Activated T-cell treated with anti-CD3 and anti-CD28 coated beads, Interleukin-2, amount 50 U/mL, for 72 hours (primary cell): Measurements from ENCODE around the gene CENPX. TPM values are rescaled to one million over a fixed set of nuclear protein-coding genes. Genes with fewer than 3 reads are reported as not detected.

ENCODE experiments used
- ATAC-seq, 2 donors: fragments of 150-1000 bp; cut with Tn5 transposase; replicated peaks in 1 of 2; 2 replicates each; pipeline ENCODE4 v1.10.0; 2021; ENCODE audit warnings: moderate library complexity in 2 of 2, mild to moderate bottlenecking in 1 of 2
- DNase-seq, 2 donors: peaks; one replicate each; pipeline ENCODE4 v3.0.0; 2021 to 2022; ENCODE audit warnings: mixed read lengths in 1 of 2
- H3K27ac Mint-ChIP-seq: one replicate; pipeline ENCODE4 v1.8.0; 2022; ENCODE audit warnings: mild to moderate bottlenecking, moderate library complexity, mixed read lengths
- H3K27me3 Mint-ChIP-seq: one replicate; pipeline ENCODE4 v1.8.0; 2022; ENCODE audit warnings: low read depth, mixed read lengths
- H3K36me3 Mint-ChIP-seq, 2 donors: one replicate each; pipeline ENCODE4 v1.8.0; 2022; ENCODE audit warnings: mixed read lengths in 2 of 2, mild to moderate bottlenecking in 1 of 2; ENCODE audit not compliant: insufficient read depth in 2 of 2
- H3K4me1 Mint-ChIP-seq: one replicate; pipeline ENCODE4 v1.8.0; 2022; ENCODE audit warnings: low read depth, mixed read lengths
- H3K4me3 Mint-ChIP-seq, 2 donors: one replicate each; pipeline ENCODE4 v1.8.0; 2022; ENCODE audit warnings: mild to moderate bottlenecking in 2 of 2, mixed read lengths in 2 of 2, moderate library complexity in 2 of 2
- H3K9me3 Mint-ChIP-seq, 2 donors: one replicate each; pipeline ENCODE4 v1.8.0; 2022; ENCODE audit warnings: mixed read lengths in 2 of 2
- total RNA-seq, 2 donors: library from RNA; stranded (reverse); gene quantifications; one replicate each; pipeline ENCODE4 v1.2.3, GENCODE V29; 2022

CENPX gene
- total RNA-seq, 2 donors from 2014 or later: 32.2 to 44.0 TPM

GRCh38 chr17:82005701-82006348, 16.9 kb downstream of the CENPX start:
- ATAC-seq (no peak), DNase-seq (no peak)
- no peaks in the 10 kb centered on the region for H3K36me3 Mint-ChIP-seq
- no peaks in the 10 kb centered on the region for H3K9me3 Mint-ChIP-seq
- no peak overlapping the region for H3K4me3 Mint-ChIP-seq
- no peaks in the 10 kb centered on the region for H3K27me3 Mint-ChIP-seq
- no peaks in the 10 kb centered on the region for H3K4me1 Mint-ChIP-seq
- no peak overlapping the region for H3K27ac Mint-ChIP-seq

- ATAC-seq (no peak), DNase-seq (no peak)
- no peaks in the 10 kb centered on the region for H3K36me3 Mint-ChIP-seq
- H3K9me3 Mint-ChIP-seq: no peaks in the 10 kb centered on the region
- H3K4me3 Mint-ChIP-seq: no peak overlapping the region
- H3K27me3 Mint-ChIP-seq: no peaks in the 10 kb centered on the region
- H3K4me1 Mint-ChIP-seq: no peaks in the 10 kb centered on the region
- no peak overlapping the region for H3K27ac Mint-ChIP-seq
Observed at GRCh38 chr17:82004517-82005455, 17.9 kb downstream of the CENPX start.

- no peak overlapping the region for H3K27ac Mint-ChIP-seq
- no peak overlapping the region for H3K4me3 Mint-ChIP-seq
- no peaks in the 10 kb centered on the region for H3K27me3 Mint-ChIP-seq
- no peaks in the 10 kb centered on the region for H3K4me1 Mint-ChIP-seq
- peak; percentile 23 to 40 for DNase-seq
- H3K36me3 Mint-ChIP-seq: no peaks in the 10 kb centered on the region
- ATAC-seq: peak; percentile 59 to 89
- no peaks in the 10 kb centered on the region for H3K9me3 Mint-ChIP-seq
Observed at GRCh38 chr17:82003411-82004381, 19.0 kb downstream of the CENPX start.

- Mint-ChIP-seq H3K4me3 (no peak overlapping the region), H3K36me3 (no peaks in the 10 kb centered on the region), H3K27me3 (no peaks in the 10 kb centered on the region), H3K27ac (no peak overlapping the region), H3K9me3 (no peaks in the 10 kb centered on the region), H3K4me1 (no peaks in the 10 kb centered on the region)
- DNase-seq (no peak), ATAC-seq (no peak)
Observed at GRCh38 chr17:82001571-82002056, 21.1 kb downstream of the CENPX start.

GRCh38 chr17:82000803-82001570, 21.7 kb downstream of the CENPX start:
- no peaks in the 10 kb centered on the region for H3K9me3 Mint-ChIP-seq
- no peak for DNase-seq
- no peaks in the 10 kb centered on the region for H3K4me1 Mint-ChIP-seq
- no peaks in the 10 kb centered on the region for H3K27me3 Mint-ChIP-seq
- H3K27ac Mint-ChIP-seq: no peak overlapping the region
- H3K4me3 Mint-ChIP-seq: no peak overlapping the region
- H3K36me3 Mint-ChIP-seq: peaks cover 0 to 1% of the 10 kb centered on the region in 2 donors
- ATAC-seq: no peak

- ATAC-seq: no peak
- Mint-ChIP-seq H3K4me1 (no peaks in the 10 kb centered on the region), H3K27me3 (no peaks in the 10 kb centered on the region), H3K4me3 (no peak overlapping the region), H3K36me3 (peaks cover 0 to 1% of the 10 kb centered on the region in 2 donors), H3K9me3 (no peaks in the 10 kb centered on the region), H3K27ac (no peak overlapping the region)
- DNase-seq: no peak
Observed at GRCh38 chr17:81999976-82000802, 22.5 kb downstream of the CENPX start.

- H3K27me3 Mint-ChIP-seq: no peaks in the 10 kb centered on the region
- no peaks in the 10 kb centered on the region for H3K9me3 Mint-ChIP-seq
- no peak for DNase-seq
- H3K36me3 Mint-ChIP-seq: peaks cover 0 to 1% of the 10 kb centered on the region in 2 donors
- no peak overlapping the region for H3K27ac Mint-ChIP-seq
- H3K4me3 Mint-ChIP-seq: no peak overlapping the region
- ATAC-seq: no peak
- H3K4me1 Mint-ChIP-seq: no peaks in the 10 kb centered on the region
Observed at GRCh38 chr17:81999587-81999975, 23.1 kb downstream of the CENPX start.

- ATAC-seq: no peak
- no peaks in the 10 kb centered on the region for H3K9me3 Mint-ChIP-seq
Observed at GRCh38 chr17:81998691-81999438, 23.8 kb downstream of the CENPX start.

GRCh38 chr17:81998212-81998611, 24.5 kb downstream of the CENPX start:
- DNase-seq: no peak
- Mint-ChIP-seq H3K27me3 (no peaks in the 10 kb centered on the region), H3K36me3 (peaks cover 0 to 1% of the 10 kb centered on the region in 2 donors), H3K4me3 (no peak overlapping the region), H3K9me3 (no peaks in the 10 kb centered on the region), H3K27ac (no peak overlapping the region), H3K4me1 (no peaks in the 10 kb centered on the region)
- no peak for ATAC-seq

More at GRCh38 chr17:81998691-81999438, 23.8 kb downstream of the CENPX start:
- no peaks in the 10 kb centered on the region for H3K27me3 Mint-ChIP-seq
- peaks cover 0 to 1% of the 10 kb centered on the region in 2 donors for H3K36me3 Mint-ChIP-seq
- no peak overlapping the region for H3K4me3 Mint-ChIP-seq
- DNase-seq: no peak
- H3K27ac Mint-ChIP-seq: no peak overlapping the region
- H3K4me1 Mint-ChIP-seq: no peaks in the 10 kb centered on the region

GRCh38 chr17:81996757-81997441, 25.8 kb downstream of the CENPX start:
- Mint-ChIP-seq H3K4me3 (no peak overlapping the region), H3K27ac (no peak overlapping the region), H3K4me1 (no peaks in the 10 kb centered on the region), H3K36me3 (peaks cover 0 to 1% of the 10 kb centered on the region in 2 donors), H3K27me3 (no peaks in the 10 kb centered on the region), H3K9me3 (no peaks in the 10 kb centered on the region)
- ATAC-seq (no peak), DNase-seq (no peak)
